HG03521 (cell line): ENCODE data around the gene EXOSC6.
"Not testable (repeated sequence)": the region's sequence is repeated elsewhere in the genome, so short reads cannot be mapped to it uniquely, and the experiment has no call there.

Experiments
- ATAC-seq: cut with Tn5 transposase; IDR thresholded peaks from one replicate; pipeline ENCODE4 v1.9.1; 2021; ENCODE audit warnings: mild to moderate bottlenecking, moderate library complexity; ENCODE audit not compliant: unreplicated experiment

The EXOSC6 gene

DNA sequence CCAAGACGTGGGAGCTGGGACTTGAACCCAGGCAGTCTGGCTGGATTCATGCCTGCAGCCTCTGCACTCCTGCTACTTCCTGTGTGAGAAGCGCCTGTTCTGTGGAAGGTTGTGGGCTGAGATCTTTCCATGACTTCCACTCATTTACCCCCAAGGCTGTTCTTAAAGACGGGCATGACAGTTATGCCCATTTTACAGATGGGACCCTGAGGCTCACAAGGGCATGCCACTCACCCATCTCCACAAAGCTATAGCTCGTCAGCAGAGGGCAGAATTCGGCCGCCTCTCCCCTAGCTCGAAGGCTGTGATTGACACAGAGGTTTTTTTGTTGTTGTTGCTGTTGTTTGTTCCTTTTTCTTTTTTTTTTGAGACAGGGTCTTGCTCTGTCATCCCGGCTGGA is 51.7 kb downstream of the EXOSC6 start:
- ATAC-seq: not testable (repeated sequence)

DNA sequence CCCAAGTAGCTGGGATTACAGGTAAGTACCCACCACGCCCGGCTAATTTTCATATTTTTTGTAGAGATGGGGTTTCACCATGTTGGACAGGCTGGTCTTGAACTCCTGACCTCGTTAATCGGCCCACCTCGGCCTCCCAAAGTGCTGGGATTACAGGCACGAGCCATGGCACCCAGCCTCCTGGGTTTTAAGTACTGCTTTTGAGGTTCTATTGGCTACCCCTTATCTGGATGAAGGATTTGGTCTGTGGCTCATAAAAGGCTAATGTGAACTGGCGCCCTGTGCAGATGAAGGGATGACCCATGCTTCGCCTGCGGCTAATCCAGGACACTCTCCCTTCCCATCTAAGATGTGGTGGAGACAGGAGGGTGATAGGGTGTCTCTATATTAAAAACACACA is 52.6 kb downstream of the EXOSC6 start:
- ATAC-seq: not testable (repeated sequence)

DNA sequence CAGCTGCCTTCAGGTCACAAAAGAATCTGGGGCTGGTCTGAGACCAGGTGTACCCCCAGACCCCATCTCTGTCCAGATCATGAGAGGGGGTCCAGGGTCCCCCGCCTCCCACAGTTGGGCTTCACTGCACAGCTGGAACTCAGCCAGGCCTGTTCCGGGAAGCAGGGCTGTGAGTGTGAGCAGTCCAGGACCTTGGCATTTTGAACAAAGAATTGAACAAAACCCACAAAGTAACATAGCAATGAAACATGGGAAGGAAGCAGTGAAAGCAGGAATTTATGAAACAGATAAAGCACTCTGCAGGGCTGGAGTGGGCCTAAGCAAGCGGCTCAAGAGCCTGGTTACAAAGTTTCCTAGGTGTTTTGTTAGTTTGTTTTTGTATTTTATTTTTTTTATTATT is 53.1 kb downstream of the EXOSC6 start:
- ATAC-seq: not testable (repeated sequence)

DNA sequence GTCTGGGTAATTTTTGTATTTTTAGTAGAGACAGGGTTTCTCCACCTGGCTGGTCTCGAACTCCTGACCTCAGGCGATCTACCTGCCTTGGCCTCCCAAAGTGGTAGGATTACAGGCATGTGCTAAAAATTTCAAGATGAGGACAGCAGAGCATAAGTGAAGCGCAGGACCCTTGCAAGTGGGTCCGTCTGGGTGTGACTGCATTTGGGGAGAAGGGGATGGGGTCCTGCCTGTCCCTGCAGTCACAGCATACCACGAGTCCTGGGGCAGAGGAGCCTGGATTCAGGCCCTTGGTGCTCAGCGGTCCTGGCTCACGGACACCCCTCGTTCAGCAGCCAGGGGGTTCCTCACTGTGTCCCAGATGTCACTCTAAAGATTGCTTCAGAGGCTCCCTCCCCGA is 53.5 kb downstream of the EXOSC6 start:
- not testable (repeated sequence) for ATAC-seq

DNA sequence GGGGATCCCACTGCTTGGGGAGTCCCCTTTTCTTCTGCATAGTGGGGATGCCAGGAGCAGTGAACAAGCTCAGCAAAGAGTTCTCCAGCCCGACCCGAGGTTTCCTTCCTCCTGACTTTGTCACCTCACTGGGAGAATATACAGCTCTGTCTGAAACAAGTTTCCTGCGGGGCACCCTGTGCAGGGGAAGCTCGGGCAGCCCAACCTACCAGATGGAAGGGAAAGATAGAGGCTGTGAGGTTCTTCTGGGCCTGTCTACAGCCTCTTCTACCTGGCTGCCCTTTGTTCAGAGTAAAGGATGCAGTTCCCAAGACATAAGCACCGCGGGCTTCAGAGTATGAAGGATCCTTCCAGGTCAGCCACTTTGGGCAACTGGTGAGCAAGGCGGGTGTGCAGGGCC is 54.1 kb downstream of the EXOSC6 start:
- ATAC-seq: not testable (repeated sequence)
